Loucy (cell line): Measurements from ENCODE around the gene PPARG.

Source experiments
- CTCF ChIP-seq: fragments of 200-600 bp; sonication (generic); conservative IDR thresholded peaks from 2 replicates; pipeline ENCODE4 v1.5.1; 2014; ENCODE audit warnings: mild to moderate bottlenecking, antibody characterized with exemption, low read length
- EZH2phosphoT487 ChIP-seq: fragments of 200-600 bp; IDR thresholded peaks from 2 replicates; pipeline ENCODE4 v1.6.1; 2018; ENCODE audit warnings: antibody characterized with exemption, mild to moderate bottlenecking, moderate library complexity, borderline replicate concordance

- TF ChIP-seq CTCF (no peak), EZH2phosphoT487 (no peak)
Observed at GRCh38 chr3:12253516-12254343, 35.1 kb upstream of the PPARG start.
